GM12874 (cell line): Measurements from ENCODE around the gene DMKN.

ENCODE experiments used
- CTCF ChIP-seq: IDR thresholded peaks from 2 replicates; pipeline ENCODE4 v1.5.1; 2011; ENCODE audit warnings: low read depth, mild to moderate bottlenecking, control low read depth, low read length, moderate library complexity; ENCODE audit not compliant: insufficient read depth

DMKN gene

GRCh38 chr19:35501684-35502083 lies 11.8 kb downstream of the DMKN start:
- TF ChIP-seq CTCF = no peak

- no peak for TF ChIP-seq CTCF
Measured at GRCh38 chr19:35500611-35501010, 12.8 kb downstream of the DMKN start.

GRCh38 chr19:35498984-35499527 lies 14.4 kb downstream of the DMKN start:
- TF ChIP-seq CTCF = no peak

- TF ChIP-seq CTCF = no peak
Measured at GRCh38 chr19:35498220-35498619, 15.2 kb downstream of the DMKN start.

- TF ChIP-seq CTCF = no peak
Measured at GRCh38 chr19:35497406-35497805, 16.0 kb downstream of the DMKN start.

- peak; percentile 99 for TF ChIP-seq CTCF
Measured at GRCh38 chr19:35495107-35496064, 18.1 kb downstream of the DMKN start.

GRCh38 chr19:35493971-35494370 lies 19.5 kb downstream of the DMKN start:
- no peak for TF ChIP-seq CTCF
